ENCODE results near the gene ZNF615.
"Not testable (repeated sequence)": the region's sequence is repeated elsewhere in the genome, so short reads cannot be mapped to it uniquely, and the experiment has no call there.

ZNF615 gene

DNA sequence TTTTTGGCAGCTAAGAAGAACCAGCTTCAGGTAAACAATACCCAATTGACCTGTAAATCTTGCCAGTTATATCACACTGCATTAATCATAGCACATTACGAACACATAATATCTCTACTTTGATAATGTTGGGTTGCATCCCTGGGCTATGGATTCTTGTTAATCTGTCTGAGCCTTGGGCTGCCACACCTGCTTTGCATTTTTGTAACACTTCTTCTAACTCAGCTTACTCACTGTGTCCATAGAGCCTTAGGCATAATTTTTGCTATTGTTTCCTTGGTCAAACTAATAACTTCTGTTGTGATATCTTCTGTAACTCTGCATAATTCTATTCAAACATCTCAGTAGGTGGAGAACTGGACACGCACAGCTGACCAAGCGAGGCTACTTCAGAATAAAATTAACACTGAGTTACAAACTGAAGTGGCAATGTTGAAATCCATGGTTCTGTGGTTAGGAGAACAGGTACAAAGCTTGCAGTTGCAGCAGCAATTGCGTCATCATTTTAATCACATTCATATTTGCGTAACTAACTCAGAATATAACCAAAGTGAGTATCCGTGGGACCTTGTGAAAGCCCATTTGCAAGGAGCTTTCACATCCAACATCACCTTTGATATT lies 27.8 kb downstream of the ZNF615 start:
- DNase-seq (ENCODE audit: low spot score): no peak

DNA sequence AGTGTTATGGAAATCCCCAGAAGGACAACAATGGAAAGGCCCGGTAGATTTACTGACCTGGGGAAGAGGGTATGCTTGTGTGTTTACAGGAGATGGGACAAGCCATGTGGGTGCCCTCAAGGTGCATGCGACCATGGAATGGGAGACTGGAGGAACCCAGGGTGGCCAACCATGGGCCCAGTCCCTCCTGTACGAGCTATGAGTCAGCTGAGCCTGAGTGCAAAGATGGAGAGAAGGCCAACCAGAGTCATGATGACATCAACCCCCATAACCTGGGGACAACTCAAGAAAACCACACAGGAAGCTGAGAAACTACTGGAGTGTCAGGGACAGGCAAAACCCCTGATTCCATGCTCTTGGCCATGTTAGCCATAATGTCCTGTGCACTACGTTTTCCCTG lies 29.1 kb downstream of the ZNF615 start:
- no peak for DNase-seq (ENCODE audit: low spot score)

DNA sequence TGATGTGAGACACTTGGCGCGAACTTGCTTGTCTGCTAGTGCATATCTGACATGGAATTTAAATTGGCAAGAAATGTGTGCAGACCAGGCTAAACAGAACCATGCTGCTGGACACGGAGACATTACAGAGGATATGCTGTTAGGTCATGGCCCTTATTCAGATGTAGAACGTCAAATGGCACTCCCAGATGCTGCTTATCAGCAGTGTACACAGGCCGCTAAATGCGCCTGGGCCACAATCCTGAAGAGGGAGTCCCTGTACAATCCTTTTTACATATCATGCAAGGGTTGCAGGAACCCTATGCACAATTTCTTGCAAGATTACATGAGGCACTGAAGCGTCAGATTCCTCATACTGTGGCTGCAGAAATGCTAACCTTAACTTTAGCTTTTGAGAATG lies 30.7 kb downstream of the ZNF615 start:
- no peak for DNase-seq (ENCODE audit: low spot score)

DNA sequence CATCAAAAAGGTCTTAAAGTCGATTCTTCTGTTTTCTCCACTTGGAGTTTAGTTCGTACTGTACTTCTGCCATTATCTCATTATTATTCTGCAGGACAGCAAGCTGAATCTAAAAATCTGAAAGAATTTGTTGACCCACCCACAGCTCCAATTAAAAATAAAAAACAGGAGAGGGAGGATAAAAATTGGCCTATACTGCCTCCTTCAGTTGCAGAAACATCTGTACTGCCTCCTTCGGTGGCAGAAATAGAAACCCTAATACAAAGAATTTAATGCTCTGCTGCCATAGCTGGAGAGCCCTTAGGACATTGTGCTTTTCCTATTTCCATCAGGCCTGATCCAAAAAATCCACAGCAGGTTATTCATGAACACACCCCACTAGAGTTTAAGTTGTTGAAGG lies 31.2 kb downstream of the ZNF615 start:
- DNase-seq (ENCODE audit: low spot score): no peak

DNA sequence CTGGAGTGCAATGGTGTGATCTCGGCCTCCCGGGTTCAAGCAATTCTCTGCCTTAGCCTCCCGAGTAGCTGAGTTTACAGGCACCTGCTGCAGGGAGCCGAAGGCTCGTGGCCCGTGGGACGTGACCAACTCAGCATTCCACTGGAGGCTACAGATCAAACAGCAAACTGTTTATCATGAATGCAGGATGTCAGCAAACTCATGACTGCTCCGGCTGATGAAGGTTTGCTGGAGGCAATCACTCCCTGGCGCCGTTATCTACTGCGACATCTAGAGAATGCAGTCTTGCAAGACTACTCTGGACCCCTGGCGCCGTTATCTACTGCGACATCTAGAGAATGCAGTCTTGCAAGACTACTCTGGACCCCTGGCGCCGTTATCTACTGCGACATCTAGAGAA lies 32.2 kb downstream of the ZNF615 start:
- not testable (repeated sequence) for DNase-seq (ENCODE audit: low spot score)

DNA sequence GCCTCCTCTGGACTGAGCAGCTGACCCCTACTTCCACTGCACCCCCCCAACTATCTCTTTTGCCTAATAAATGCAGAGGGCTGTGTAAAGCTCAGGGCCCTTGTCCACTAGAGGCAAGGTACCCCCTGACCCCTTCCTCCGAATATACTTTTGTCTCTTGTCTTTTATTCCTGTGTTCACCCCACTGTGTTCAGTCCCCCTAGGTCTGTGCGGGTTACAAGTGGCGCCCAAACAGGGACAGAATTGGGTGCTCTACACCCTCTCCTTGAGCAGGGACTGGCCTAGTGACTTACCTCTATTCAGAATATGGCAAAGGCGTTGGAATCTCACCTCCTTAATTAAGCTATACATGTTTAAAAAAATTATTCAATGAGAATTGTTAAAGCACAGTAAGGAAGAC lies 36.4 kb downstream of the ZNF615 start:
- no peak for DNase-seq (ENCODE audit: low spot score)

DNA sequence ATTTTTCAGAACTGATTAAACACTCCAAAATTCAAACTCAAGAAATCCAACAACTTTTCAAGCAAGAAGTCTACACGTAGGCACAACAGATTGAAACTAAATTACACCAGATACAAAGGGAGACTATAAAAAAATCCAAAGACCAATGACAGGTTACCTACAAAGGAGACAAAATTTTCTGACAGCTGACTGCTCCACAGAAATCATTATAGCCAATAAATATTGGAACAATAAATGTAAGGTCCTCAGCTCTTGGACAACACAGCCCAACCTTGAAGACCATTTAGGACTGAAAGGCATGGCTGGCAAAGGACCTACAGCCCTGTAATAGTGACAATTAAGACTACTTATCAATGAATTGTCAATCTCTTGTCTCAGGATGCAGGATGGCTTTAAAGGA lies 37.3 kb downstream of the ZNF615 start:
- DNase-seq (ENCODE audit: low spot score): no peak

DNA sequence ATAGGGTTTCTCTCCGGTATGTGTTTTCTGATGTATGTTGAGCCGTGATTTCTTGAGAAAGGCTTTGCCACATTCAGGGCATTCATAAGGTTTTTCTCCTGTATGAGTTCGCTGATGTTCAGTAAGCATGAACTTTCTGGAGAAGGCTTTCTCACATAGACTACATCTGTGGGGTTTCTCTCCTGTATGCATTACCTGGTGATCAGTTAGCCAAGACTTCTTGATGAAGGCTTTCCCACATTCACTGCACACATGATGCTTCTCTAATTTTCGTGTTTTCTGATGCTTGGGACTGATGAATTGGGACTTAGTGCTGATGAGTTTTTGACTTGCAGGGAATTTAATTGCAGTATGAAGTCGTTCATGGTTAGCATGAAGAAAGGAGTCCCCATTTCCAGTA lies 42.4 kb downstream of the ZNF615 start:
- DNase-seq (ENCODE audit: low spot score): no peak

DNA sequence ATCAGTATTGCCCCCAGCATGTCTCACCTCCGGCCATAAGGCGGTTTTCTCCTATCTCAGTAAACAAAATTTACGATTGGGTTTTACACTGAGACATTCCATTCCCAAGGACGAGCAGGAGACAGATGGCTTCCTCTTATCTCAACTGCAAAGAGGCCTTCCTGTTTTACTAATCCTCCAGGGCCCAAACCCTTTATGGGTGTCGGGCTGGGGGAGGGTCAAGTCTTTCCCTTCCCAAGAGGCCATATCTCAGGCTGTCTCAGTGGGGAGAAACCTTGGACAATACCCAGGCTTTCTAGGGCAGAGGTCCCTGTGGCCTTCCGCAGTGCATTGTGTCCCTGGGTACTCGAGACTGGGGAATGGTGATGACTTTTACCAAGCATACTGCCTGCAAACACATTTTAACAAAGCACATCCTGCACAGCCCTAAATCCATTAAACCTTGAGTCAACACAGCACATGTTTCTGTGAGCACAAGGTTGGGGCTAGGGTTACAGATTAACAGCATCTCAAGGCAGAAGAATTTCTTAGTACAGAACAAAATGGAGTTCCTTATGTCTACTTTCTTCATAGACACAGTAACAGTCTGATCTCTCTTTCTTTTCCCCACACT lies 47.3 kb downstream of the ZNF615 start:
- not testable (repeated sequence) for DNase-seq (ENCODE audit: low spot score)

DNA sequence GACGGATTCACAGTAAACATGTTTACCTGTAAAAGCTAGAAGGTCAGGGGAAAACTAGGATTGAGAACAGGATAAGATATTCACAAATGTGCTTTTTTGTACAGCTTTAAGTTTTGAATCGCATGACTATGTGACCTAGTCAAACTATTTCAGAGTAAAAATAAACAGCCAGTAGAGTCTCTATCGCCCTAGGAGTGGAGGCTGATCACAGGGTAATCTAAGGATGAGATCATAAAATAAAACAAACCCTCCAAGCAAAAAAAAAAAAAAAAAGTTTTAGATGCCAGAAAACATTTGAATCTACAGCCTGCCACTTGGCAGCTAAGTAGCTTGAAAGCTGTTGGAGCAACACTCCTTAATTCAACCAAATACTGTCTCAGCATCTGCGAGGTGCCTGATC lies 48.2 kb downstream of the ZNF615 start:
- no peak for DNase-seq (ENCODE audit: low spot score)

DNA sequence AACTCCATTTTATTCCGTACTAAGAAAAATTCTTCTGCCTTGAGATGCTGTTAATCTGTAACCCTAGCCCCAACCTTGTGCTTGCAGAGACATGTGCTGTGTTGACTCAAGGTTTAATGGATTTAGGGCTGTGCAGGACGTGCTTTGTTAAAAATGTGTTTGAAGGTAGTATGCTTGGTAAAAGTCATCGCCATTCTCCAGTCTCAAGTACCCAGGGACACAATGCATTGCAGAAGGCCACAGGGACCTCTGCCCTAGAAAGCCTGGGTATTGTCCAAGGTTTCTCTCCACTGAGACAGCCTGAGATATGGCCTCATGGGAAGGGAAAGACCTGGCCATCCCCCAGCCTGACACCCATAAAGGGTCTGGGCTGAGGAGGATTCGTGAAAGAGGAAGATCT lies 50.2 kb downstream of the ZNF615 start:
- DNase-seq (ENCODE audit: low spot score): not testable (repeated sequence)

DNA sequence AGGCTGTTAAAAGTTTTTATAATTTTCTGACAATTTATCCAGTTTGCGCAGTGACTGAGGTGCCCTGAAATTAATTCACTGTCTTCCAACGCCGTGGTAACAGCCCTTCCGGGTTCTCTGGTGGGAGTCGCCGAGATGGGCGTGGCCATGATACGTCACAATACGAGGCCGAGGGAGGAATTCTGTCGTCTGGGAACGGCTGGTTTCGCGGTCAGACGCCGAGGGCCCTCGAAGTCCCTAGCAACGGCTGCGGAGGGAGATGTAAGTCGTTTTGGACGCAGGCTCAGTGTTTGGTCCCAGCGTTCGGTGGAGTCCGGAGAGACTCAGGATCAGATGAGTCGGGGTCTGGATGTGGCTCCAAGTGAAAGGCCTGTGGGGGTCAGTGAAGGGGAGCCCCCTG lies 59.0 kb downstream of the ZNF615 start:
- DNase-seq (ENCODE audit: low spot score): peak; percentile 73

DNA sequence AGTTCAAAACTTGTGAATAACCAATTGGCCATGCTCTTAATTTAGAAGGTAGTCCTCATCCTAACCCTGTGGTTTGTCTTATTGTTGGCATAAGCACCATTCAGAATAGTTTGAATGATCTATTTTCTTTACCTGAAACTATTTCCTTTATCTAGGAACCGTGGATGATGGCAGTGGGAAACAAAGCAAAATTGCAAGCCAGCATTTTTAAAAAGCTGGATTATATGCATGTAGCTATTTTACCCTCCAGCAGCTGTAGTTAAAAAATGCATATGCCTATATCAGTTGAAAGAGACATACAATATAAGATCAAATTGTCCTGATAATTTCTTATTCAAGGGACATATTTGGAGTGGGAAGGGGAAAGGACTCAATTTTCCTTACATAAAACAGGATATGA lies 61.4 kb downstream of the ZNF615 start:
- DNase-seq (ENCODE audit: low spot score): no peak

DNA sequence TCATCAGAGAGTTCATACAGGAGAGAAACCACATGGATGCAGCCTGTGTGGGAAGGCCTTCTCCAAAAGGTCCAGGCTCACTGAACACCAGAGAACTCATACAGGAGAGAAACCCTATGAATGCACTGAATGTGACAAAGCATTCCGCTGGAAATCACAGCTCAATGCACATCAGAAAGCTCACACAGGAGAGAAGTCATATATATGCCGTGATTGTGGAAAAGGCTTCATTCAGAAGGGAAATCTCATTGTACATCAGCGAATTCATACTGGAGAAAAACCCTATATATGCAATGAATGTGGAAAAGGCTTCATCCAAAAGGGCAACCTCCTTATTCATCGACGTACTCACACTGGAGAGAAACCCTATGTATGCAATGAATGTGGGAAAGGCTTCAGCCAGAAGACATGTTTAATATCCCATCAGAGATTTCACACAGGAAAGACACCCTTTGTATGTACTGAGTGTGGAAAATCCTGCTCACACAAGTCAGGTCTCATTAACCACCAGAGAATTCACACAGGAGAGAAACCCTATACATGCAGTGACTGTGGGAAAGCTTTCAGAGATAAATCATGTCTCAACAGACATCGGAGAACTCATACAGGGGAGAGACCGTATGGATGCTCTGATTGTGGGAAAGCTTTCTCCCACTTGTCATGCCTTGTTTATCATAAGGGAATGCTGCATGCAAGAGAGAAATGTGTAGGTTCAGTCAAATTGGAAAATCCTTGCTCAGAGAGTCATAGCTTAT lies 63.0 kb downstream of the ZNF615 start:
- DNase-seq (ENCODE audit: low spot score): no peak
